GM19438 (cell line): ENCODE data around the gene ESRRB.

Source experiments
- ATAC-seq: cut with Tn5 transposase; IDR thresholded peaks from one replicate; pipeline ENCODE4 v1.9.1; 2021; ENCODE audit warnings: low read depth; ENCODE audit not compliant: unreplicated experiment

ESRRB gene

DNA sequence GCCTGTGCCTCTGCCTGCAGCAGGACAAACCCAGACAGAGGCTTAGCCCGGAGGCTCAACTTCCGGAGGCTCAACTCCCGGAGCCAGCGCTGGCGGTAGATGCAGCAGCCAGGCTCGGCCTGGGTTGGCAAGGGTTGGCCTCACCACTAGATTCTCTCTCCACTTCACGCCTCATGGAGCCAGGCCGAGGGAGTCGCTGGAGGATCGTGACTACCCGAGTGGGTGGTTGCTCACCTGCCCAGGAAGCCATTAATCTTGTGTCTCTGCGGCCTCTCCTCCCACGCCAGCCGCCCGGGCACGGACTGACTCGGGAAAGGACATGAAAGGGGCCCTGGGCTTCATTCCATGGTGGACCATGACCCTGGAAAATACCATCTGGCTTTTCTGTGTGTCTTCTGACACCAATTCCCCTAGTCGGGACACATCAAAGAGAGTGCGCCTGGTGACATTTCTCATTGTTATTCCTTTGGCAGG lies 20.8 kb downstream of the ESRRB start:
- no peak for ATAC-seq

DNA sequence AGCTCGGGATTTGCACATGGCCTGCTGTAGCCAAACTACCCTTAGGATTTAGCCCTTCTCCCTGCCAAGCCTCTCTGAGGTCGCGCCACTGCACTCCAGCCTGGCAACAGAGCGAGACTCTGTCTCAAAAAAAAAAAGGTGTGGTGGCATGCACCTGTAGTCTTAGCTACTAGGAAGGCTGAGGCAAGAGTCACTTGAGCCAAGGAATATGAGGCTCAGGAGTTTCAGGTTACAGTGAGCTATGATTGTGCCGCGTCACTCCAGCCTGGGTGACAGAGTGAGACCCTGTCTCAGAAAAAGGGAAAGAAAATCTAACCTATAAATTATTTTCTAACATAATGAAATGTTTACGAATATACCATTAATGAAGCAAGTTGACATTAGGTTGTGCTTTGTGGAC lies 29.7 kb downstream of the ESRRB start:
- ATAC-seq: no peak

DNA sequence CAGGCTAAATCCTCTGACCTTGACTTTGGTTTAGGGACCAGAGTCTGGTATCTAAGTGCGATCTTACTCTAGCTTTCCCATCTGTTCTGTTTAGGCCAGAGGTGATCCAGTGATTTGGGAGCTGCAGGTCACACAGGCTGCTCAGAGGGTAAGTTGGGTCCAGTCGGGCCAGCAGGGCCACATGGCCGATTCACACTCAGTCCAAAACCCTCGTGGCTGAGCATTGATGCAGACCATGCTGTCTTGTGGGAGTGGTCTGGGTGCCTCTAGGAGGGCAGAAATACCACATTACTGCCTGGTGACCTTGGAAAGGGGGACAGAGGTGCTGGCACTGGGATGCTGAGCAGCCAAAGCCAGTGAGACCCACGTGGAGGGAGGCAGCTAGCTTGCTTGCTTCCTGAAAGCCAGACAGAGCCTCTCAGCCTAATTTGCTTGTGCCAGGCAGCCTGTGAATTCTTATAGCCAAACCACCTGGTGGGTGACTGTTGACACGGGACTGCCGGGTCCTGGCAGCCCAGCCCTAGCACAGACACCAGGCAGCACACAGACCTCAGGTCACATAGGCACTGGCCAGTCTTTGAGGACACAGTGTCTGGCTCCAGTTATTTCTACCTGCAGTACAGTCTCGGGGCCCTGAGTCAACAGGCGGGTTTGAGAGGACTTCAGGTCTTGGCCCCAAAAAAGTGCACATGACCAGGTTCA lies 31.7 kb downstream of the ESRRB start:
- ATAC-seq: no peak

DNA sequence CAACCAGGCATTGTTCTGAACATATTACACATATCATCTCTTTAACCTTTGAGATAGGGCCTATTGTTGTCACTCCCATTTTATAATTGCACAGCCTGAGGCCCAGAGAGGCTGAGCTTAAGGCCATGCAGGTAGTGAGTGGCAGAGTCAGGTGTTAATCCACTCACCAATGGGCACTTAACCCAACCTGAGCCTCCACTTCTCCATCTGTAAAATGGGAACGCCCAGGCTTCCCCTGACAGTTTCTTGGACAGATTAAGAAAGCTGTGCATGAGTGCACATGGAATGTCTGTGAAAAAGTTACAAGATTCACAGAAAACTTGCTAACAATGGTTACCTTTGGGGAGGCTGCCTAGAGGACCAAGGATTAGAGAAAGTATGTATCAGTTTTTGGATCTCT lies 32.9 kb downstream of the ESRRB start:
- no peak for ATAC-seq

DNA sequence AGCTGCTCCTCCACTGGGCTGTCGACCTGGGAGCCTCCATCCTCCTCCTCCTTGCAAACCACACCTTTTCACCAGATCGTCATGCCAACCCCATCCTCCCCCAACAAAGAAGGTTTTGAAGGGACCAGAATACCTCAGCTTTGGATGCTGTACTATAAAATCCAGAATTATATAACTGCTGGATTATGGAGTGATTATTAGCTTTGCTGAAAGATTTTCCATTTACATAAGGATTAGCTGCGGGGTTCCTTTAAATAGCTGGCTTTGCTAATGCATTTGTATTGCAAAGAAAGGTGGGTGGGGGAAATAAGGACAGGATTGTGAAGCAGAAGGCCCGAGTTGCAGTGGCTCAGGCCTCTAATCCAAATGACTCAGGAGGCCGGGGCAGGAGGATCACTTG lies 36.6 kb downstream of the ESRRB start:
- no peak for ATAC-seq

DNA sequence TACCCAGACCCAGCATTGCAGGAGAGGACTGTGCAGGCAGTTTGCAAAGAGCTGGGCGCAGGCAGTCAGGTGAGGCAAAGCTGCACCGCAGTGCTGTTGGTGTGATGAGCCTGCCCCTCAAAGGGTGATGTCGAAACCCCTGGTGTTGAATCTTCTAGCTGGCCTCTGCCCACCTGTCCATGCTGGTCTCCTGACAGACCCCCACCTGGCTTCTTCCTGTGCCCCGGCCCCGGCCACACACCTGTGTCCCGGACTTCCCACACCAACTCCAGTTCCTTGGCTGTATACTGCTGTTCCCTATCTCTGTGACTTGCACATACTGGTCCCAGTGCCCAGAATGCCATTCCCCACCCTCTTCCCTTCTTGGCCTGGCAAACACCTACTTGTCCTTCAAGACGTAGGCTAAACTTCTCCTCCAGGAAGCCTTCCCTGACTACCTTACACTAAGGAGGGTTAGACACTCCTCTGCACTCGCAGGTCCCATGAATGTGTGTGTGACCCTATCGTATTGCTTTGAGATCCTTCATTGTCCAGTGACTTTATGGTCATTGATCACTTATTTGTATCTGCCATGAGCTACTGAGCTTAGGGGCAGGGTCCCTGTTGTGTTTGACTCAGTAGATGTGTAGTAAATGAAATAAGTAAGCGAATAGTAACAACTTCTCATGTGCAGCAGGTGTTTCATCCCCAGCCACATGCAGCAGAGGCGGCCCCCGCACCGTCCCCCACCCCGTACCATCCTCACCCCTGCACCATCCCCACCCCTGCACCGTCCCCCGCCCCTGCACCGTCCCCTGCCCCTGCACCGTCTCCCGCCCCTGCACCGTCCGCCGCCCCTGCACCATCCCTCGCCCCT lies 37.4 kb downstream of the ESRRB start:
- no peak for ATAC-seq

DNA sequence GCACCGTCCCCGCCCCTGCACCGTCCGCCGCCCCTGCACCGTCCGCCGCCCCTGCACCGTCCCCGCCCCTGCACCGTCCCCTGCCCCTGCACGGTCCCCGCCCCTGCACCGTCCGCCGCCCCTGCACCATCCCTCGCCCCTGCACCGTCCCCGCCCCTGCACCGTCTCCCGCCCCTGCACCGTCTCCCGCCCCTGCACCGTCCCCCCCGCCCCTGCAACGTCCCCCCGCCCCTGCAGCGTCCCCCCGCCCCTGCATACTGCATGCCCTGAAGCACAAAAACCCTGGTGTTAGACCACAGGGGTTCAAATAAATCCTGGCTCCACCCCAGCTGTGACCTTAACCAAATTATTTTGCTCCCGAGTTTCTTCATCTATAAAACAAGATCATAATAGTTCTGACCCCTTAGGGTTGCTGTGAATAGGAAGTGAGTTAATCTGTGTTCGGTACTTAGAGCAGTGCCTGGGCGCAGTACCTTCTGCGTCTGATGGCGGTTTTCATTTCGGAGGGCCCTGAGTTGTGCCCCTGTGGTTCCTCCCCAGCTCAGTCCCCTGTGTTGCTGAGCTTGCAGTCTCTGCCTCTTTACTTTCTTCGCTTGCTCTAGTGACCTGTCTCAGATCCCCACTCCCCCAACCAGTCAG lies 38.1 kb downstream of the ESRRB start:
- no peak for ATAC-seq

DNA sequence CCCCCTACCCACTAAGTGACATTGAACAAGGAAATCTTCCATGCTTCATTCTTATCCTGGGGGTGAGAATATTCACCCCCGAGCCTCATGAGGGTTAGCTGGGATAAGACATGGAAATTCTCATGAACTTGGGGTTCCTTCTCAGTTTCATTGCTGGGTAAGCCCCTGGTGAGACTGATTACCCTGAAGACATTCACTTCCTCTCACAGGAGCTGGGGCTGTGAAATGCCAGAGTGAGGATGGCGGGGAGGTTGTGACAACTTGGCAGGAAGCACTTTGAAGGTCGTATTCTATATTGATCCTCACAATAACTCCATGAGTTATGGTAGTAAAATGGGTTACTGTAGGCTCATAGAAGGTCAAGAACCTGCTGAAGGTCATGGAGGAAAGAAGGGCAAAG lies 43.5 kb downstream of the ESRRB start:
- ATAC-seq: no peak

DNA sequence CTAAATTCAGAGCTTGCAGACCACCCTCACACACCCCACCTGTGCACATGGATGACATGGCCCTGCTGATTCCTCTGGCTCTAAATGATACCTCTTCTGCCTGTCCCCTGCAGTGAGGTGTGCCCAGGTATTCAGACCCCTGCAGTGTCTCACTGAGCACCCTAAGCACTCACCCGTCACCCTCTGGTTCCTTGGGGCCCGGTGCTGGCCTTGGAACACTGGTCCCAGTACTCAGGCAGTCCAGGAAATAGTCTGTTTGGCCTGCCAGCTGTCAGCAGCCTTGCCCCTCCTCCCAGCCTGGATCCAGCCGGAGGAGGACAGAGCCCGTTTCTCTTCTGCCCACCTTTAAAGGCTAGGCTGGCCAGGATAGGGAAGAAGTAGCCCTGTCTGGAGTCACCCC lies 44.9 kb downstream of the ESRRB start:
- no peak for ATAC-seq

DNA sequence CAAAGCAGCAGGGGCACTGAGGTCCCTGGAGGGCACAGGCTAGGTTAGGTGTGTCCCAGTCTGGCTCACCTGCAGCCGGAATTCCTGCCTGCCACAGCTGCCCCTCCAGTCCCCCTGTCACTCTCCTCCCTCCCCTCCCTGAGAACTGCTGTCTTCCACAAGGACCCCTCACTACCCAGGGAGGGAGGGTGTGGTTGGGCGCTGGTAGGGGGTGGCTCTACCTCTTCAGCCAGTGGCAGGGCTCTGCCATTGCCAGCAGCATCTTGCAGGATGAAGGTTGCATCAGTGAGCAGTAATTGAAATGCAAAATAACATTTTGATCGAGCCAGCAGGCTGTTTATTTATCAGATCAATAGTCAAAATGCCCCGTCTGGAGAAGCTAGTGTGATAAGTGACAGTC lies 45.7 kb downstream of the ESRRB start:
- ATAC-seq: no peak

DNA sequence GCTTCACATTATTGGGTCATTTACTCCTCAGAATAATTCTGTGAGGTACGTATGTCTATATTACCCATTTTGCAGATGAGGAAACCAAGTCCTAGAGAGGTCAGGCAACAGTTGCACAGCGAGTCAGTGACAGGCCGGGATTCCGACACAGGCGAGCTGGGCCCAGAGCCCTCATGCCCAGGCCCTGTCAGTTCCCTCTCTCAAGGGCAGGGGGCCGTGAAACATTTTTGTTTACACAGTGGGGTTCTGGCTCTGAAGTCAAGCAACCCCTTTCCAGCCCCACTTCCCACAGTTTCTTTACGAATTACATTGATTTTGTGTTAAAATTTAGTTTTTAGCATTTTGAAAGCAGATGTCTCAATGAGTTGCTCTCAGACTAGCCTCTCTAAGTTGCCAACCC lies 46.7 kb downstream of the ESRRB start:
- no peak for ATAC-seq

DNA sequence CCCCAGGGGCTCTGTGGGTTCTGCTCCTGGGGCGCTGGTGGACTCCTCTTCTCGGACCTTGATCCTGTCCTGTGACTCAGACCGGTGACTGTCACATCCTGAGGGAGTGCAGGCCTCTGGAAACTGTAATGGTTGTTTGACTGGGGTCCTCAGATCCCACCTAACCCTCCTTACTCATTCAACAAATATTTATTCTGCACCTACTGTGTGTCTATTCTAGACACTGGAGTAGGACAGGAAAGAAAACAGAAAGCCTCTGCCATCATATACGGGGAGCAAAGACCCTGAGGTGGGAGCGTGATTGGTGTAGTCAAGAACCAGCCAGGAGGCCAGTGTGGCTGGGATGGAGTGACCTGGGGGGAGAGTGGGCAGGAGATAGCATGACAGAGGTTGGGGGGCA lies 47.6 kb downstream of the ESRRB start:
- no peak for ATAC-seq

DNA sequence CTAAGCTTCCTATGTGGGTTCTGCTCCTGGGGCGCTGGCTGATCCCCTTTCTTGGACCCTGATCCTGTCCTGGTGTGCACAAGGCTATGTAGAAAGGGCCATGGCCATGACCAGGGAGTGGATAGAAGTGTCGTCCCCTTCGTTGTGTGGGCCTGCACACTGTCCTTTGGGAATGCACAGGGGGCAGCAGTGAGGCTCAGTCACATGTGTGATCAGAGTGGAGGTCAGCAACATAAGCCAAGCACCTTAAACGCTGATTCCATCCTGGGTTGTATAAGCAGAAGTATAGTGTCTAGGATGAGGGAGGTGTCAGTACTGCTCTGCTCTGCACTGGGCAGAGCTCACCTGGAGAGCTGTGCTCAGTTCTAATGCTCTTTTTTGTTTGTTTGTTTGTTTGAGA lies 48.4 kb downstream of the ESRRB start:
- ATAC-seq: no peak

DNA sequence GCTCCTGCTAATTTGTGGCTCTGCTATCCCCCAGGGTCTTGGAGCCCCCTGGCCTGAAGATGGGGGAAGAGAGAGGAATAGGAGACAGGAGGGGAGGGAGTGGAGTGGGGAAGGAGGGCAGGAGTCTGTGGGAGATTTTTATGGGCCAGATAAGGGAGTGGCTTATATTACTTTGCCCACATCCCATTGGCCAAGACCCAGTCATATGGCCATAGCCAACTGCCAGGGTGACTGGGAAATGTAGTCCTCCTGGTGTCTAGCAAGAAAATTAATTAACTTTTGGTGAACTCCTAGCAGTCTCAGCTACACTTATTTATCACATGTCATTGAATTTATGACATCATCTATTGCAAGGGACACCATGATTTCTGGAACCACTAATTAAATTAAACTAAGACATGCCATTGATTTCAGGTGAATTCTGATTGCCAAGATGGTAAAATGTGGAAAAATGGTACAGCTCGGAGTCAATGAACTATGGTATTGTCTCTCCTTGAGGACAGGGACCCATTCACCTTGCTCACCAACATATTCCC lies 50.3 kb downstream of the ESRRB start:
- no peak for ATAC-seq

DNA sequence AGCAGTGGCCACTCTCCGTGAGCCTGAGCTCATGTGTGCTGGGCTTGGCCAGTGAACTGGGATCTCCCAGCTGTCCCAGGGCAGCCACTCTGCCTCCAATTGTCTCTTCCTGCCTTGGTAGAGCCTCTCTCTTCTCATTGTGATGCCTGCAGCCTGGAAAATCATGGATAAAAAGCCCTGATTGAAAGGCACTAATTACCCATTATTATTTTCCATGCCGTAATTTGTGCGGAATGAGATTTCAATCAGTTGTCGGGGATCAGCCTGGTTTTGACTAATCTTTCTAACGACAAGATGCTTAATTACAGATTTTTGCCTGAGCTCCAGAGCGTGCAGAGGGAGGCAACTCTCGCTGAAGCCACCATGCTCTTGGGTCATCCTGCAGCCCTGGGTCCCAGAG lies 52.7 kb downstream of the ESRRB start:
- ATAC-seq: no peak

DNA sequence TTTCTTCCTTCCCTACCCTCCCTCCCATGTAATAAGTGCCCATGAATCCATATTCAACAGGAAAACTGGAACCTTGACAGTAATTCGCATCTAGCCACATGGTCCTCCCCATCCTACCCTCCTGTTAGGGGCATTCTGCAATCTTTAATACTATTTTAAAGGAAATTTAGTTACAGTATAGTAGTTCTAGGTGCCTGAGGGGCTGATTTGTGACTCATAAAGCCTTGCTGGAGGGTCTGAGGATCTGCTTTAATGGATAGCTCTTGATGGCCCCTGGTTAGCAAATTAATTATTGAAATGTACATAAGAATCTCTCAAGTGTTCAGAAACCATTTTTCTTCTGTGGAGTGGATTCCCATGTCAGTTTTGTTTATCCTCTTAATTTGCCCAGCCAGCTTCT lies 54.1 kb downstream of the ESRRB start:
- ATAC-seq: no peak

DNA sequence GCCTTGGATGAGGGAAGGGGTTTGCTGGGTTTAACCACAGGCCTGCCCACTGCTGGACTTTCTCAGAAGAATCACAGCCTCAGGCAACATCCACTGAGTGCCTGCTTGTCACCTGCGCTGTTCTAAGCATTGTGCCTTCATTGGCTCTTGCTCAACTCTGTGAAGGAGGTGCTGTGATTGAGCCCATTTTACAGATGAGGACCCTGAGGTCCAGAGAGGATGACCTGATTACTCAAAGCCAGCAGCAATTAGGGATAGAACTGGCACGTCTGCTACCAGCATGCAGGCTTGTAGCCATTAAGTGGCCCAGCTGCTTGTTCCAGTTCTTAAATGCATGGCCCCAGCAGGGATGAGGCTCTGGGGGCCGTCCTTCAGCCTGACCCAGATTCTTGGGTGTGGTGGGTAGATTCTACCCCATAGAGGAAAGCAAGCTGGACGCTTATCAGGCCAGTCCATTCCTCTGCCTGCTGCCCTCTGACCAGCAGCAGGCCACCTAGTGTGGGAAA lies 54.6 kb downstream of the ESRRB start:
- no peak for ATAC-seq

DNA sequence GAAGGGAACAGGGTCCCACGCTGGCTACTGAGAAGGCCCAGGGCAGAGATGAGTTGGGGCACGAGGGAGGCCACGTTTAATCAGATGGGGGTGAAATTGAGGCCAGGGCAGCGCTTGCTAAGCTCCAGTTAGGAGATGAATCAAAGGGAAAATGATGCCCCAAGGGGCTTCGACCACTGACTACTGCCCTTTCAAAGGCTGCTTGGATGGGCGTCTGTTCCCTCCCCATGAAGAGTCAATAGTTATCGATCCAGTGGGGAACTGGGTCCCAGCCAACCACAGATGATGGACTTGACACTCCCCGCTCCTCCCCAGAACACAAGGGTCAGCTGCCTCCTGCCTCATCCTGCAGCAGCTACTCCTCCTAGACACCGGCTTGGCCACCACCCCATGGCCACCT lies 55.6 kb downstream of the ESRRB start:
- no peak for ATAC-seq

DNA sequence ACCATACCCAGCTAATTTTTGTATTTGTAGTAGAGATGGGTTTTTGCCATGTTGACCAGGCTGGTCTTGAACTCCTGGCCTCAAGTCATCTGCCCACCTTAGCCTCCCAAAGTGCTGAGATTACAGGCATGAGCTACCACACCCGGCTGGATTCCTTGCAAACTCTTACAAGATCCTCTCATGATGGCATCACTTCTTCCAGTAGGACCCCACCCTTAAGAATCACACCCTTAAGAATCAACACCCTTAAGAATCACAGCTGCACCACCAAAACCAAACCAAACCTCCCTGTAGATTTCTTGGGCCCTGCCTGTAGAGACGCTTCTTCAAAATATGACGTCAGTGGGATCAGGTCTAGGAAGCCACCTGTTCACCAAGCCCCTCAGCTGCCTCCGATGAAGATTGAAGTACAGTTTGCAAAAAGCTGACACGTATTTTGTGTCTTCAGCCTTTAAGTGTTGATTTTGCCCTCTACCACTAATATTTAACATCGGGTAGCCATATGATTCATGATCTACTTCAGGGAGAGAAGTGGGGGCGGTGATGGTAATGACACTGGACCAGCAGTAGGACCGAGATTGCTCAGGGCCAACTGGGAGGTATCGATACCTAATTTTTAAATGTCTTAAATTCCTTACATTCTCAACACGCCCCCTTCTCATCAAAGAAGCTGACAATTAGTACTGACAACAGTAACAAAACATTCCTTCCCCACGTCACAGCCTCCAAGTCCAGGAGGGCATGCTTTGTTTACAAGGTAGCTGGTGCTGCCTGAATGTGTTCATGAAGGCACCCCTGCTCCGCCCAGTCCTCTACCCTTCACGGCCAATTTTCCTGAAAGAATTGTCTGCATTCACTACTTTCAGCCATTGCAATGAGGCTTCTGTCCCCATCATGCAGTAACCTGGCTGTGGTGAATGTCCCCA lies 57.2 kb downstream of the ESRRB start:
- ATAC-seq: no peak

DNA sequence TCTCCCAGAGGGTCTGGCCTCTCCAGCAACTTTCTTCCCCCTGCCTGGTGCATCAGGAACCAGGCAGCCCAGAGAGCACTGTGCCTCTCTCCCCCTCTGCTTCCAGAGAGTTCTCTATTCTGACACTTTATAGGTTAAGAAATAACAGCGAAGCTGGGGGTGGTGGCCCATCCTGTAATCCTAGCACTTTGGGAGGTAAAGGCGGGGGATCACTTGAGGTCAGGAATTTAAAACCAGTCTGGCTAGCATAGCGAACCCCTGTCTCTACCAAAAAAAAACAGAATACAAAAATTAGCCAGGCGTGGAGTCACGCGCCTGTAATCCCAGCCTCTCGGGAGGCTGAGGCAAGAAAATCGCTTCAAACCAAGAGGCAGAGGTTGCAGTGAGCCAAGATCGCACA lies 58.3 kb downstream of the ESRRB start:
- ATAC-seq: no peak
